Stomach (tissue), 4 donors: ENCODE results near the gene URAD.

Source experiments
- CTCF ChIP-seq, 7 experiments: fragments of 450-650 bp in 4 of 7; fragments of 200-600 bp in 3 of 7; sonication (generic) in 3 of 7; IDR thresholded peaks; one replicate each; pipeline ENCODE4 v1.5.1; 2016 to 2019; ENCODE audit warnings: antibody characterized with exemption in 7 of 7, control low read depth in 2 of 7, mild to moderate bottlenecking in 1 of 7
- POLR2AphosphoS5 ChIP-seq, 3 donors: sonication (generic); formaldehyde crosslinking; IDR thresholded peaks; one replicate each; pipeline ENCODE4 v1.6.1; 2016; ENCODE audit warnings: antibody characterized with exemption in 3 of 3

- TF ChIP-seq CTCF (IDR thresholded peaks at IDR 0.05), result no peak
- no peak for TF ChIP-seq POLR2AphosphoS5 (IDR thresholded peaks at IDR 0.05)
Observed at GRCh38 chr13:28000567-28000966, 12.1 kb upstream of the URAD start.
